ENCODE data around the gene SRPX.

SRPX gene

GRCh38 chrX:38178396-38178795, 42.3 kb downstream of the SRPX start:
- Histone ChIP-seq H3K27me3 (ENCODE audit: insufficient read depth, low read depth, severe bottlenecking) (peaks cover 8% of the 10 kb centered on the region), H3K9me3 (ENCODE audit: severe bottlenecking) (no peaks in the 10 kb centered on the region), H3K4me3 (ENCODE audit: low read depth, low read length) (no peak overlapping the region), H3K36me3 (no peaks in the 10 kb centered on the region), H3K27ac (no peak overlapping the region)
- no peak for TF ChIP-seq CTCF (IDR thresholded peaks at IDR 0.05; ENCODE audit: low read depth, low read length)
- DNase-seq = no peak

GRCh38 chrX:38175139-38175538, 45.5 kb downstream of the SRPX start:
- Histone ChIP-seq H3K27ac (no peak overlapping the region), H3K27me3 (ENCODE audit: insufficient read depth, low read depth, severe bottlenecking) (peaks cover 8% of the 10 kb centered on the region), H3K4me3 (ENCODE audit: low read depth, low read length) (no peak overlapping the region), H3K36me3 (no peaks in the 10 kb centered on the region), H3K9me3 (ENCODE audit: severe bottlenecking) (no peaks in the 10 kb centered on the region)
- peak; percentile 47 for DNase-seq
- TF ChIP-seq CTCF (IDR thresholded peaks at IDR 0.05; ENCODE audit: low read depth, low read length) = peak; percentile 85

DNA sequence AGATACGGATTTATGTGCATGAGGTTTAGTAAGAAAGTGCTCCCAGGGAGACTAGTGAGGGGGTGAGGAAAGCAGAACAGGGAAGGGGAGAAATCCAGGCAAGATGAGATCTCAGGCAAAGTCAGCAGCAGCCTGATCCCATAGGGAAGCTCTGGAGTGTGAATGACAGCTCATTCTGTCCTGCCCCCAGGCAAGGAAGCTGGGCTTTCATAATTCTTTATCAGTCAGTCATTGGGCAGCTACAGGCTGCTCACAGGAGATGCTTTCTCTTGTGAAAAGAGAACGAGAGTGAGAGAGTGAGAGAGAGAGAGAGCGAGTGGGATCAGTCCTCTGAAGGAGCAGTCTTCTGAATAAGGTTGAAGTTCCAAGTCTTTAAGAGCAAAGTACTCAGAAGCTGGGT, 48.1 kb downstream of the SRPX start:
- Histone ChIP-seq H3K27ac (no peak overlapping the region), H3K9me3 (ENCODE audit: severe bottlenecking) (no peaks in the 10 kb centered on the region), H3K4me3 (ENCODE audit: low read depth, low read length) (no peak overlapping the region), H3K36me3 (no peaks in the 10 kb centered on the region), H3K27me3 (ENCODE audit: insufficient read depth, low read depth, severe bottlenecking) (peaks cover 8% of the 10 kb centered on the region)
- TF ChIP-seq CTCF (IDR thresholded peaks at IDR 0.05; ENCODE audit: low read depth, low read length) = no peak
- DNase-seq = no peak

DNA sequence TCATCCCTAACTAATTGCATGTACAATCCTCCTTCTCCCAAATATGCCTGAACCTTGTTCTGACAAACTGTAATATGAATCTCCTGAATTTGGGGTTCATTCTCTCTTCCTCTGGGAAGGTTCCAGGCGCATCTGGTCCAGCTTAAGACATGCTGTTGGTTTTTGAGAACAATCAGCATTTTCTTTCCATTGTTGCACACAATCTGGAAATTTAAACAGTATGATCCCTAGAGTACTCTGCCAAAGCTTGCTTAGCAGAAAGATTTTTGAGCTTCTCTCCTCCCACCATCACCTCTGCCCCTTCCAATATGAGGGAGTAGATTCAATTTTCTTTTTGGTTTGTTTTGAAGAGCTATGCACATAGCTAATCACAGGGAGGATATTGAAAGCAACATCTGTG, 50.1 kb downstream of the SRPX start:
- Histone ChIP-seq H3K36me3 (no peaks in the 10 kb centered on the region), H3K4me3 (ENCODE audit: low read depth, low read length) (no peak overlapping the region), H3K27me3 (ENCODE audit: insufficient read depth, low read depth, severe bottlenecking) (peaks cover 8% of the 10 kb centered on the region), H3K9me3 (ENCODE audit: severe bottlenecking) (no peaks in the 10 kb centered on the region), H3K27ac (no peak overlapping the region)
- TF ChIP-seq CTCF (IDR thresholded peaks at IDR 0.05; ENCODE audit: low read depth, low read length) = no peak
- DNase-seq = no peak

- Histone ChIP-seq H3K27ac (no peak overlapping the region), H3K36me3 (no peaks in the 10 kb centered on the region), H3K27me3 (ENCODE audit: insufficient read depth, low read depth, severe bottlenecking) (no peaks in the 10 kb centered on the region), H3K9me3 (ENCODE audit: severe bottlenecking) (no peaks in the 10 kb centered on the region), H3K4me3 (ENCODE audit: low read depth, low read length) (no peak overlapping the region)
- TF ChIP-seq CTCF (IDR thresholded peaks at IDR 0.05; ENCODE audit: low read depth, low read length) = no peak
- peak; percentile 7 for DNase-seq
These were observed 54.1 kb downstream of the SRPX start for GRCh38 chrX:38166478-38167083.

GRCh38 chrX:38165023-38165422, 55.6 kb downstream of the SRPX start:
- H3K4me3 ChIP-seq (ENCODE audit: low read depth, low read length) = no peak overlapping the region
- no peaks in the 10 kb centered on the region for H3K9me3 ChIP-seq (ENCODE audit: severe bottlenecking)
- no peak for DNase-seq
- H3K27me3 ChIP-seq (ENCODE audit: insufficient read depth, low read depth, severe bottlenecking) = peaks cover under 1% of the 10 kb centered on the region
- no peaks in the 10 kb centered on the region for H3K36me3 ChIP-seq
- H3K27ac ChIP-seq = no peak overlapping the region
- TF ChIP-seq CTCF (IDR thresholded peaks at IDR 0.05; ENCODE audit: low read depth, low read length) = no peak
